SK-N-MC (cell line): ENCODE results near the gene SAMMSON.
A peak's percentile ranks its signal among the peaks of the same experiment; 100 is the strongest.

Experiments
- DNase-seq: peaks from one replicate; pipeline ENCODE4 v3.0.0-alpha.2; 2011; ENCODE audit warnings: low read depth, low spot score
- H3K27ac ChIP-seq: fragments of 200-600 bp; sonication (generic); 2 replicates; pipeline ENCODE4 v1.5.1; 2016; ENCODE audit warnings: mixed run types
- H3K36me3 ChIP-seq: fragments of 200-600 bp; sonication (generic); 2 replicates; pipeline ENCODE4 v1.6.1; 2017; ENCODE audit warnings: antibody characterized with exemption, low read length, mixed read lengths; ENCODE audit not compliant: insufficient read depth
- H3K4me3 ChIP-seq: fragments of 200-600 bp; sonication (generic); 2 replicates; pipeline ENCODE4 v1.5.1; 2016
- H3K9ac ChIP-seq: fragments of 200-600 bp; sonication (generic); 2 replicates; pipeline ENCODE4 v1.8.0; 2017; ENCODE audit warnings: mixed run types, mixed read lengths; ENCODE audit not compliant: insufficient read length
- H3K9me3 ChIP-seq: fragments of 200-600 bp; sonication (generic); 2 replicates; pipeline ENCODE4 v1.6.1; 2017; ENCODE audit warnings: low read depth, mild to moderate bottlenecking, antibody characterized with exemption, low read length, moderate library complexity, mixed read lengths
- EZH2 ChIP-seq: fragments of 200-600 bp; sonication (generic); IDR thresholded peaks from one replicate; pipeline ENCODE4 v1.6.1; 2017; ENCODE audit warnings: antibody characterized with exemption
- FOXP2 ChIP-seq: optimal IDR thresholded peaks from 2 replicates; pipeline ENCODE3; 2011; ENCODE audit warnings: mild to moderate bottlenecking, moderate library complexity; ENCODE audit not compliant: insufficient read depth; ENCODE audit errors: extremely low read length, control extremely low read depth
- POLR2AphosphoS5 ChIP-seq: IDR thresholded peaks from 2 replicates; pipeline ENCODE4 v1.6.1; 2012; ENCODE audit warnings: mild to moderate bottlenecking, low read depth, low read length, borderline replicate concordance

The SAMMSON gene

DNA sequence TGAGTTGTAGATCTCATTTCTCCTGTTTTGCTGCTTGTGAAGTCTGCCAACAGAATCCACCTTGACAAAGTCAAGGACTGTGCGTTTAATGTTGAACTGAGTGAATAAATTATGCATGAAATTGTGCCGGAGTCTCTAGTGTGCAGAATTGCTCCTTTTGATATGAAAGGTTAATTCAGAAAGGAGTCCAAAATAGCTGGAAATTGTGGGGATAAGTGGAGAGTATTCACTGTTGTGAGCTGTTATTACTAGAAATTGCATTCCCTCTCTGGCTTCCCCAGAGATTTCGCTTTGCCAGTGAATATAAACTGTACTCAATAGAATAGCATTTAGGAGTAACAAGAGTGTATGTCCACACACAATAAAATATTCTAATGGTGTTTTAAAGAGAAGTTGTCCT lies 43.1 kb downstream of the SAMMSON start:
- no peak overlapping the region for H3K27ac ChIP-seq
- no peak for TF ChIP-seq EZH2
- no peak for TF ChIP-seq FOXP2
- no peak for TF ChIP-seq POLR2AphosphoS5
- no peak overlapping the region for H3K9ac ChIP-seq
- H3K4me3 ChIP-seq, result no peak overlapping the region
- DNase-seq, result no peak
- H3K9me3 ChIP-seq, result no peaks in the 10 kb centered on the region
- no peaks in the 10 kb centered on the region for H3K36me3 ChIP-seq

DNA sequence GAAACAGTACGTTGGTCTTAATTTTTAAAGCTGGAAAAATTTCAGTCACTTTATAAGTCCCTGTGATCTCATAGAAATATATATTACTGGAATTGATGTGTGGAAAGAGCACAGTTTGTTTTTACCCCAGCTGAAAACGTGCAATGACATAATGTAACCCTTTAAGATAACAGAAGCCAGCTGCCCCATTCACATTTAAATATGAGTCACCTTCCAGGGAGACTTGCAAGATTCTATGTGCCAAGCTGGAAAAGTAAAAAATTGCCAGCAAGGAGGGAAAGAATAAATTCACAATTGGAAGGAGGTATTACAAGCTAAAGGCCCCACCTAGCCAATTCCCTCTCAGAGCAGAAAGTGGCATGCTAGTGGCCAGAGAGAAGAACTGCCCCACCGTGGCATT lies 50.2 kb downstream of the SAMMSON start:
- no peak for DNase-seq
- TF ChIP-seq FOXP2 (no peak), EZH2 (no peak), POLR2AphosphoS5 (no peak)
- H3K9ac ChIP-seq, result no peak overlapping the region
- no peaks in the 10 kb centered on the region for H3K36me3 ChIP-seq
- no peaks in the 10 kb centered on the region for H3K9me3 ChIP-seq
- no peak overlapping the region for H3K4me3 ChIP-seq
- H3K27ac ChIP-seq, result no peak overlapping the region

DNA sequence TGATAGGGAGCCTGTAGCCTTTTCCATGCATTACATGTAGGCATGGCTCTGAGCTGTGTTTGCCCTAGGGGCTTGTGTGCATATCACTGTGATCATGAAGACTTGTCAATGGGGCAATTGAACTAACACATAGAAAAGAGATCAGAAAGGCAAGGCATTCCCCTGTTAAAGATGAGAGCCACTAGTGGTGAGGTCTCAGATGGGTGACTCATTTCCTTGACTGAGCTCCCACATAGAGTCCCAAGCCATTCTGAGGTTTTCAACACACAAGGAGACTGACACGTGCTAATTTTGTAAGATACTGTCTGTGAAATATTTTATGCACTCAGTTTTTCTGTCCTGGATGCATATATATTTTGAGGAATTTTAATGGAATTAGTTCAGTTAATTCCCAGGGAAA lies 53.8 kb downstream of the SAMMSON start:
- H3K9ac ChIP-seq, result no peak overlapping the region
- H3K27ac ChIP-seq, result no peak overlapping the region
- no peak for DNase-seq
- no peaks in the 10 kb centered on the region for H3K9me3 ChIP-seq
- no peaks in the 10 kb centered on the region for H3K36me3 ChIP-seq
- H3K4me3 ChIP-seq, result no peak overlapping the region
- TF ChIP-seq POLR2AphosphoS5, result no peak
- TF ChIP-seq EZH2, result no peak
- no peak for TF ChIP-seq FOXP2

DNA sequence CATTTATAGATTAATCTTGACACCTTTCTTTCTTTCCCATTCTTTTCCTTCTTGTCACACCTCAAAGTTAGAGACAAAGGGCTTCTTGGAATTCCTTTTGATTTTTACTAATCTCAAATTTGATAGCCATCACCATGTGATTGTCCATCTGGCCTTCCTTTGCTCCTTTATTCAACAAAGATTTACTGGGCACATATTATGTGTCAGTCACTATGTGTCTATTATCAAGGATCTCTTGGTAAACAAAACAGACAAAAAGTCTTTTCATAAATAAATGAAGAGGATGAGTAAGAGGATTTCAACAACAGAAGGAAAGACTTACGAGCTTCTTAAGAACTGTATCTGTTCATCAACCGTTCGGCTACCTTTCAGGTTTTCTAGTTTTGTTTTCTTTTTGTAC lies 56.5 kb downstream of the SAMMSON start:
- TF ChIP-seq POLR2AphosphoS5, result no peak
- no peak for TF ChIP-seq FOXP2
- no peak for TF ChIP-seq EZH2
- DNase-seq, result no peak
- Histone ChIP-seq H3K36me3 (no peaks in the 10 kb centered on the region), H3K27ac (no peak overlapping the region), H3K4me3 (no peak overlapping the region), H3K9me3 (no peaks in the 10 kb centered on the region), H3K9ac (no peak overlapping the region)

DNA sequence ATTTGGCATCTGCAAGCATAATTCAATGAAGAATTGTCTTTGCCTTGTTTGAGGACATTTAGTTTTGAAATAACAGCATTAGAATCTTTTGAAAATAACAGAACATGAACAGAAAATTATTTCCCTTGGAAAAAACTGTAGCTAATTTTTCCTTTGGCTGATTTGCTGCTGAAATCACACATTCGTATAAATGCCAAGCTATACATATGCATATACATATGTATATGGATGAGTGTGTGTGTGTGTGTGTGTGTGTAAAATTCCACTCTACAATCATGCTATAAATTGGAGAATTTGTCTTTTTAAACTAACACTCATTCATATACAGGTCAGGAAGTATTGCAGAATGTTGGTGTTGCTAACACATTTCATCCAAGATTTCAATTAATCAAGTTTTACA lies 57.9 kb downstream of the SAMMSON start:
- no peak overlapping the region for H3K4me3 ChIP-seq
- TF ChIP-seq POLR2AphosphoS5 (no peak), FOXP2 (no peak), EZH2 (no peak)
- no peak for DNase-seq

DNA sequence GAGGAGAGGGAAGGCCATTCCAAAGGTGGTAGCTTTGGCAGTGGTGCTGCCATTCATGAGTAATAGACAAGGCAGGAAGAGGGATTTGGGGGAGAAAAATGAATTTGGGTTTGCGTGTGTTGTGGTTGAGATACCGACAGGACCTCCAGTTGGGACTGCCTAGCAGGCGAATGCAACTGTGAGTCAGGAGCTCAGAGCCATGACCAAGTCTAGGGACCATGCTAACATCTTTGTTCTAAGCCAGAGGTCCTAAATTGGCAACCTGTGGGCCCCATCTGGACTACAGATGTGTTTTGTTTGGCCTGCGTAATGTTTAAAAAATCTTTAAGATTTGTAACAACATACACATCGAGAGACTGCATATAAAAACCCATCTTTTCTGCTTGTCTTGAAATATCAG lies 61.6 kb downstream of the SAMMSON start:
- Histone ChIP-seq H3K36me3 (no peaks in the 10 kb centered on the region), H3K27ac (no peak overlapping the region), H3K9me3 (no peaks in the 10 kb centered on the region), H3K9ac (no peak overlapping the region), H3K4me3 (no peak overlapping the region)
- TF ChIP-seq POLR2AphosphoS5 (no peak), FOXP2 (no peak), EZH2 (no peak)
- DNase-seq, result no peak

More for the DNA sequence above, 57.9 kb downstream of the SAMMSON start:
- no peak overlapping the region for H3K9ac ChIP-seq
- H3K9me3 ChIP-seq, result no peaks in the 10 kb centered on the region
- H3K36me3 ChIP-seq, result no peaks in the 10 kb centered on the region
- H3K27ac ChIP-seq, result no peak overlapping the region

DNA sequence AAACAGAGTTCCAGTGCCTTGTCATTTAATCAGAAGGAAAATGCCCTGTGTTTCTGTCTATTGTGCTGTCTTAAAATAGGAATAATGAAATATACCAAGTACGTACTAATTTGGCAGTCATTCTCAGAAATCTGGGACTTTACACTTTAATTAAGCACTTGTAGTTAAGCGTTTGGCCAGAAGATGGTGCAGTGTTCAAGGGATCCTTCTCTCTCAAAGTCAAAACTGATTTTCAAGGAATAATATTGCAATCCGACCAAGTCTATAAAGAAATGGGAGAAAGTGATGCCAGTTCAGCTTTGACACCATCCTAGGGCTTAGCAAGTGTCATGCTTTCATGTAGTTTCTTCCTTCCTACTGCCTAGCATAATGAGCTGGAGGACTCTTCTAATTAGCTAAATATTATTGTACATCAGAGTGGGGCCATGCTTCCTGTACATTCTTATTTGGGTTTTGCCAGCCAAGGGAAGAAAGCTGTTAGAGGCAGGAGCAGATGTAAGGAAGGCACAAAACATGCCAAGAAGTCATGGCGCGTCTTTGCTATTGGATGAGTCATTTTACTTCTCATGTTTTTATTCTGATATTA lies 64.8 kb downstream of the SAMMSON start:
- no peaks in the 10 kb centered on the region for H3K36me3 ChIP-seq
- H3K9me3 ChIP-seq, result no peaks in the 10 kb centered on the region
- TF ChIP-seq FOXP2 (no peak), POLR2AphosphoS5 (no peak), EZH2 (no peak)
- H3K4me3 ChIP-seq, result no peak overlapping the region
- H3K9ac ChIP-seq, result no peak overlapping the region
- DNase-seq, result peak; percentile 42
- no peak overlapping the region for H3K27ac ChIP-seq

DNA sequence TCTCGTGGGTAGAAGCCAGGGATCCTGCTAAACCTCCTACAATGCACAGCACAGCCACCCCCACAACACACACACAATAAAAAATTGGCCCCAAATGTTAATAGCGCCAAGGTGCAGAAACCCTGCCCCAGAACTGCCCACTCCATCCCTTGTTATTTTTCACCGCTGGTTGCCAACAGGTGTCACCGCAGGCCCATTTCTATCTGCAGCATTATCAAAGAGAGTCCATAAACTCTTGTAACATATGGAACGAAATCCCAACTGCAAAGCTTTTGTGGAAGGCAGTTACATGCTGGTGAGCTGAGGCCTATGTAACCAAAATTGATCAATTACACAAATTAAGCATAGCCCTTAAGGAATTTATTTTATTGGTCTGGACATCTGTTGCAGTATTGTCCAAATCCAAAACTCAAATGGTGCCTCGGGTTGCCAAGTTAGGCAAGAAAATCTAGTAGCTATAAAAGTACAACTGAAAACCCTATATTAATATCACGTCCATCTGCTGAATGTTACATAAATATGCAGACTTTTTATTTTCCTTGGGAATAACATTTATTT lies 66.2 kb downstream of the SAMMSON start:
- Histone ChIP-seq H3K36me3 (no peaks in the 10 kb centered on the region), H3K27ac (no peak overlapping the region), H3K9me3 (no peaks in the 10 kb centered on the region), H3K4me3 (no peak overlapping the region), H3K9ac (no peak overlapping the region)
- no peak for DNase-seq
- TF ChIP-seq EZH2, result no peak
